Mesendoderm (in vitro differentiated cells): ENCODE data around the gene TMEM131.

Source experiments
- DNase-seq: peaks from one replicate; pipeline ENCODE4 v3.0.0; 2013
- H2AK5ac ChIP-seq: 2 replicates; pipeline ENCODE4 v1.6.1; 2013; ENCODE audit warnings: low read length, inconsistent platforms
- H2BK120ac ChIP-seq: 2 replicates; pipeline ENCODE4 v1.6.1; 2013; ENCODE audit warnings: low read depth, mild to moderate bottlenecking, low read length, moderate library complexity, mixed read lengths
- H2BK15ac ChIP-seq: replicated peaks from 2 replicates; pipeline ENCODE4 v1.6.1; 2013; ENCODE audit warnings: low read depth, mild to moderate bottlenecking, moderate library complexity
- H2BK5ac ChIP-seq: 2 replicates; pipeline ENCODE4 v1.6.1; 2013; ENCODE audit warnings: low read length, inconsistent platforms
- H3K18ac ChIP-seq: 2 replicates; pipeline ENCODE4 v1.6.1; 2013; ENCODE audit warnings: mild to moderate bottlenecking, low read length, mixed read lengths
- H3K23ac ChIP-seq: one replicate; pipeline ENCODE4 v1.6.1; 2013; ENCODE audit warnings: low read length
- H3K27ac ChIP-seq: 2 replicates; pipeline ENCODE4 v1.5.1; 2013; ENCODE audit warnings: low read depth, mild to moderate bottlenecking, inconsistent platforms, low read length, moderate library complexity
- H3K27me3 ChIP-seq: 2 replicates; pipeline ENCODE4 v1.6.1; 2013; ENCODE audit warnings: low read length, control low read depth, mild to moderate bottlenecking, inconsistent platforms; ENCODE audit not compliant: insufficient read depth, poor library complexity
- H3K36me3 ChIP-seq: 2 replicates; pipeline ENCODE4 v1.6.1; 2013; ENCODE audit warnings: low read length, inconsistent platforms; ENCODE audit not compliant: control insufficient read depth, insufficient read depth
- H3K4ac ChIP-seq: one replicate; pipeline ENCODE4 v1.6.1; 2013; ENCODE audit warnings: low read depth, mild to moderate bottlenecking, low read length, moderate library complexity
- H3K4me1 ChIP-seq: 2 replicates; pipeline ENCODE4 v1.6.1; 2013; ENCODE audit warnings: low read depth, low read length, inconsistent platforms; ENCODE audit not compliant: control insufficient read depth
- H3K4me2 ChIP-seq: 2 replicates; pipeline ENCODE4 v1.6.1; 2013; ENCODE audit warnings: low read length
- H3K4me3 ChIP-seq: 2 replicates; pipeline ENCODE4 v1.5.1; 2013; ENCODE audit warnings: mild to moderate bottlenecking, low read length
- H3K56ac ChIP-seq: one replicate; pipeline ENCODE4 v1.6.1; 2013; ENCODE audit warnings: low read length
- H3K79me1 ChIP-seq: 2 replicates; pipeline ENCODE4 v1.6.1; 2013; ENCODE audit warnings: low read length, inconsistent platforms
- H3K79me2 ChIP-seq: 2 replicates; pipeline ENCODE4 v1.6.1; 2013; ENCODE audit warnings: mild to moderate bottlenecking, low read length; ENCODE audit not compliant: control insufficient read depth, insufficient read depth
- H3K9ac ChIP-seq: 2 replicates; pipeline ENCODE4 v1.6.1; 2013; ENCODE audit warnings: low read length, inconsistent platforms
- H4K5ac ChIP-seq: one replicate; pipeline ENCODE4 v1.6.1; 2013; ENCODE audit warnings: low read length
- H4K8ac ChIP-seq: one replicate; pipeline ENCODE4 v1.6.1; 2013; ENCODE audit warnings: low read depth, mild to moderate bottlenecking, control low read depth, low read length, moderate library complexity
- WGBS: extraction: QIAGEN DNeasy Blood & Tissue Kit; methylation state at CpG from one replicate; pipeline ENCODE4 v1.1.7; 2013; ENCODE audit warnings: low lambda C conversion rate, missing lambda C conversion rate; ENCODE audit not compliant: insufficient coverage; ENCODE audit errors: extremely low coverage; 5-methylcytosine and 5-hydroxymethylcytosine counted together

TMEM131 gene

GRCh38 chr2:97966545-97967215 is 29.1 kb downstream of the TMEM131 start:
- no CpG with 5 or more reads among the region's 3 CpGs for WGBS
- H2BK120ac ChIP-seq, result no peak overlapping the region
- no peak overlapping the region for H4K8ac ChIP-seq
- no peak overlapping the region for H3K18ac ChIP-seq
- no peak overlapping the region for H2AK5ac ChIP-seq
- no peak overlapping the region for H3K56ac ChIP-seq
- H3K4me2 ChIP-seq, result no peak overlapping the region
- H3K79me2 ChIP-seq, result peaks cover 42% of the 10 kb centered on the region
- H3K79me1 ChIP-seq, result peaks cover 19% of the 10 kb centered on the region
- no peak overlapping the region for H3K4ac ChIP-seq
- no peak overlapping the region for H2BK5ac ChIP-seq
- no peak overlapping the region for H3K4me3 ChIP-seq
- H3K9ac ChIP-seq, result no peak overlapping the region
- no peak overlapping the region for H2BK15ac ChIP-seq
- H3K4me1 ChIP-seq, result no peaks in the 10 kb centered on the region
- H3K27me3 ChIP-seq, result no peaks in the 10 kb centered on the region
- H3K27ac ChIP-seq, result no peak overlapping the region
- no peak for DNase-seq
- no peak overlapping the region for H3K23ac ChIP-seq
- no peaks in the 10 kb centered on the region for H3K36me3 ChIP-seq
- no peak overlapping the region for H4K5ac ChIP-seq

GRCh38 chr2:97965116-97965515 is 30.6 kb downstream of the TMEM131 start:
- H4K5ac ChIP-seq, result no peak overlapping the region
- no peak overlapping the region for H3K4ac ChIP-seq
- no peak overlapping the region for H4K8ac ChIP-seq
- H3K4me3 ChIP-seq, result no peak overlapping the region
- no peak overlapping the region for H3K56ac ChIP-seq
- H3K4me1 ChIP-seq, result no peaks in the 10 kb centered on the region
- peaks cover 15% of the 10 kb centered on the region for H3K79me1 ChIP-seq
- H3K18ac ChIP-seq, result no peak overlapping the region
- H2AK5ac ChIP-seq, result no peak overlapping the region
- WGBS, result no CpG with 5 or more reads among the region's 12 CpGs
- no peak overlapping the region for H2BK5ac ChIP-seq
- H3K4me2 ChIP-seq, result no peak overlapping the region
- H2BK15ac ChIP-seq, result no peak overlapping the region
- no peak overlapping the region for H3K23ac ChIP-seq
- H3K36me3 ChIP-seq, result no peaks in the 10 kb centered on the region
- H3K27me3 ChIP-seq, result no peaks in the 10 kb centered on the region
- no peak overlapping the region for H2BK120ac ChIP-seq
- no peak overlapping the region for H3K9ac ChIP-seq
- no peak overlapping the region for H3K27ac ChIP-seq
- no peak for DNase-seq
- H3K79me2 ChIP-seq, result peaks cover 37% of the 10 kb centered on the region

- H3K27me3 ChIP-seq, result no peaks in the 10 kb centered on the region
- H3K56ac ChIP-seq, result no peak overlapping the region
- H3K4me1 ChIP-seq, result no peaks in the 10 kb centered on the region
- H4K8ac ChIP-seq, result no peak overlapping the region
- H3K79me1 ChIP-seq, result peaks cover 14% of the 10 kb centered on the region
- WGBS, result no CpG with 5 or more reads among the region's 1 CpG
- no peak overlapping the region for H3K4ac ChIP-seq
- H3K18ac ChIP-seq, result no peak overlapping the region
- no peak overlapping the region for H2BK120ac ChIP-seq
- H3K4me3 ChIP-seq, result no peak overlapping the region
- no peak overlapping the region for H3K4me2 ChIP-seq
- H4K5ac ChIP-seq, result no peak overlapping the region
- H3K79me2 ChIP-seq, result peaks cover 29% of the 10 kb centered on the region
- no peak overlapping the region for H3K27ac ChIP-seq
- no peak overlapping the region for H2BK15ac ChIP-seq
- no peak overlapping the region for H3K9ac ChIP-seq
- H2AK5ac ChIP-seq, result no peak overlapping the region
- DNase-seq, result no peak
- H2BK5ac ChIP-seq, result no peak overlapping the region
- no peaks in the 10 kb centered on the region for H3K36me3 ChIP-seq
- H3K23ac ChIP-seq, result no peak overlapping the region
These were observed 31.9 kb downstream of the TMEM131 start for GRCh38 chr2:97963880-97964279.

GRCh38 chr2:97963079-97963406 is 32.7 kb downstream of the TMEM131 start:
- Histone ChIP-seq H2BK15ac (no peak overlapping the region), H3K27ac (no peak overlapping the region), H4K5ac (no peak overlapping the region), H2BK5ac (no peak overlapping the region), H3K4me2 (no peak overlapping the region), H3K36me3 (no peaks in the 10 kb centered on the region), H4K8ac (no peak overlapping the region), H3K23ac (no peak overlapping the region), H3K79me1 (peaks cover 16% of the 10 kb centered on the region), H3K56ac (no peak overlapping the region), H3K4me3 (no peak overlapping the region), H3K18ac (no peak overlapping the region), H3K4me1 (no peaks in the 10 kb centered on the region), H2BK120ac (no peak overlapping the region), H3K27me3 (no peaks in the 10 kb centered on the region), H3K4ac (no peak overlapping the region), H3K79me2 (peaks cover 25% of the 10 kb centered on the region), H2AK5ac (no peak overlapping the region), H3K9ac (no peak overlapping the region)
- DNase-seq, result no peak

GRCh38 chr2:97961534-97961933 is 34.2 kb downstream of the TMEM131 start:
- Histone ChIP-seq H3K4ac (no peak overlapping the region), H3K79me1 (peaks cover 13% of the 10 kb centered on the region), H3K4me2 (no peak overlapping the region), H2BK15ac (no peak overlapping the region), H3K79me2 (peaks cover 25% of the 10 kb centered on the region), H3K27me3 (no peaks in the 10 kb centered on the region), H3K4me3 (no peak overlapping the region), H2BK120ac (no peak overlapping the region), H3K27ac (no peak overlapping the region), H3K4me1 (no peaks in the 10 kb centered on the region), H2AK5ac (no peak overlapping the region), H3K23ac (no peak overlapping the region), H3K9ac (no peak overlapping the region), H3K56ac (no peak overlapping the region), H2BK5ac (no peak overlapping the region), H3K18ac (no peak overlapping the region), H3K36me3 (no peaks in the 10 kb centered on the region), H4K8ac (no peak overlapping the region), H4K5ac (no peak overlapping the region)
- no CpG with 5 or more reads among the region's 5 CpGs for WGBS
- DNase-seq, result no peak

- Histone ChIP-seq H2BK5ac (no peak overlapping the region), H2BK15ac (no peak overlapping the region), H3K56ac (no peak overlapping the region), H3K27me3 (no peaks in the 10 kb centered on the region), H3K18ac (no peak overlapping the region), H3K4me2 (no peak overlapping the region), H3K23ac (no peak overlapping the region), H3K9ac (no peak overlapping the region), H3K79me2 (peaks cover 25% of the 10 kb centered on the region), H3K79me1 (peaks cover 13% of the 10 kb centered on the region), H2BK120ac (no peak overlapping the region), H3K36me3 (no peaks in the 10 kb centered on the region), H3K4ac (no peak overlapping the region), H3K4me1 (no peaks in the 10 kb centered on the region), H3K4me3 (no peak overlapping the region), H4K5ac (no peak overlapping the region), H3K27ac (no peak overlapping the region), H2AK5ac (no peak overlapping the region), H4K8ac (no peak overlapping the region)
- DNase-seq, result no peak
- WGBS, result no CpG with 5 or more reads among the region's 2 CpGs
These were observed 37.6 kb downstream of the TMEM131 start for GRCh38 chr2:97958184-97958583.
